ENCODE results near the gene CACNG7.
"Not testable (repeated sequence)": the region's sequence is repeated elsewhere in the genome, so short reads cannot be mapped to it uniquely, and the experiment has no call there.

Gene CACNG7

DNA sequence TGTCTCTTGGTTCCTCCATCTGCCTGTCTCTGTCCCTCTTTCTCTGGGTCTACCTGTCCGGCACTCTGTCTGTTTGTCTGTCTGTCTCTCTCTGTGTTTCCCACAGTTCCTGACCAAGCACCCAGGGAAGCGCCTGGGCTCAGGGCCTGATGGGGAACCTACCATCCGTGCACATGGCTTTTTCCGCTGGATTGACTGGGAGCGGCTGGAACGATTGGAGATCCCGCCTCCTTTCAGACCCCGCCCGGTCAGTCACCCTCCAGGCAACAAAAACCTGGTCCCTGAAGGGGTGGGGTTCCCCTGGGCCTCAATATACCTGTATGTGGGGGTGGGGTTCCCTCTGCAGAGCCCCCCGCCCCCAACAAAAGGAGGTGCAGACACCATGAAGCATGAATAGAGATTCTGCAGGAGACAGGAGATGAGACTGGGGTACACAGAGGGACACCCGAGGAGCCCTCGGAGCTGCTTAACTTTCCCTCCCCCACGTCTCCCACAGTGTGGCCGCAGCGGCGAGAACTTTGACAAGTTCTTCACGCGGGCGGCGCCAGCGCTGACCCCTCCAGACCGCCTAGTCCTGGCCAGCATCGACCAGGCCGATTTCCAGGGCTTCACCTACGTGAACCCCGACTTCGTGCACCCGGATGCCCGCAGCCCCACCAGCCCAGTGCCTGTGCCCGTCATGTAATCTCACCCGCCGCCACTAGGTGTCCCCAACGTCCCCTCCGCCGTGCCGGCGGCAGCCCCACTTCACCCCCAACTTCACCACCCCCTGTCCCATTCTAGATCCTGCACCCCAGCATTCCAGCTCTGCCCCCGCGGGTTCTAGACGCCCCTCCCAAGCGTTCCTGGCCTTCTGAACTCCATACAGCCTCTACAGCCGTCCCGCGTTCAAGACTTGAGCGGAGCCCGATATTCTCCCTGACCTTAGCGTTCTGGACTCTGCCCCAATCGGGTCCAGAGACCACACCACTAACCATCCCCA lies 2.6 kb upstream of the CACNG7 start:
- DNase-seq (ENCODE audit: low spot score): peak; percentile 79

DNA sequence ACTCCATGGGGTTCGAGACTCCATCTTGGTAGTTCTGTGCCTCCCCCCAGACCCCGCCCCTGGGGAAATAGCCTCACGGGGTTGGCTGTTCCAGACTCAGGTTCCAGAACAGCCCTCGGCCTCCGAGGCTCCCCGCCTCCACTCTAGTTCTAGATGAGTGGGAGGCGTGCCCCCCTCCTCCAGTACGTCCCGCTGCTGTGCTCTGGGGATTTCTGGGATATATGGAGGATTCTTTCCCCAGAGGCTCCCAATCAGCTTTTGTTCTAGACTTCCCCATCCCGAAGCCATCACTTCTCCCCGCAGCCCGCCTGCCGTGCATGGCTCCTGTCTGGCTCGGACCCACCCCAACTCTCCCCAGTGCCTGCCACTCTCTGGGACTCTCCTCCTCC lies 1.9 kb upstream of the CACNG7 start:
- no peak for DNase-seq (ENCODE audit: low spot score)

DNA sequence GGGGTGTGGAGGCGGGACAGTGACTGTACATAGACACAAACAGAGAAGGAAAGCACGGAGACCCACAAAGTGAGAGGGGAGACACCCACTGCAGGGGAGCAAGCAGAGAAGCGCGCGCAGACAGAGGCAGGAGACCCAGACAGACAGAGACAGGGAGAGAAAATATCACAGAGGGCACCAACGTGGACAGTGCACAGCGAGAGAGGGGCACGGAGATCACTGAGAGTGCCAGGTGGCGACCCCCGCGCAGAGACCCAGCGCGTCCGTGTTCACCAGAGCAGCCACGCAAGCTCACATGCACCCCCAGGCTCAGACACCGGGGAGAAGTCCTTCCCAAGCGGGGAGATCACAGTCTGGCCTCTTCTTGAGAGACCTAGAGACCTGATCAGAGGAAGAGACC lies 1.4 kb upstream of the CACNG7 start:
- DNase-seq (ENCODE audit: low spot score): no peak

DNA sequence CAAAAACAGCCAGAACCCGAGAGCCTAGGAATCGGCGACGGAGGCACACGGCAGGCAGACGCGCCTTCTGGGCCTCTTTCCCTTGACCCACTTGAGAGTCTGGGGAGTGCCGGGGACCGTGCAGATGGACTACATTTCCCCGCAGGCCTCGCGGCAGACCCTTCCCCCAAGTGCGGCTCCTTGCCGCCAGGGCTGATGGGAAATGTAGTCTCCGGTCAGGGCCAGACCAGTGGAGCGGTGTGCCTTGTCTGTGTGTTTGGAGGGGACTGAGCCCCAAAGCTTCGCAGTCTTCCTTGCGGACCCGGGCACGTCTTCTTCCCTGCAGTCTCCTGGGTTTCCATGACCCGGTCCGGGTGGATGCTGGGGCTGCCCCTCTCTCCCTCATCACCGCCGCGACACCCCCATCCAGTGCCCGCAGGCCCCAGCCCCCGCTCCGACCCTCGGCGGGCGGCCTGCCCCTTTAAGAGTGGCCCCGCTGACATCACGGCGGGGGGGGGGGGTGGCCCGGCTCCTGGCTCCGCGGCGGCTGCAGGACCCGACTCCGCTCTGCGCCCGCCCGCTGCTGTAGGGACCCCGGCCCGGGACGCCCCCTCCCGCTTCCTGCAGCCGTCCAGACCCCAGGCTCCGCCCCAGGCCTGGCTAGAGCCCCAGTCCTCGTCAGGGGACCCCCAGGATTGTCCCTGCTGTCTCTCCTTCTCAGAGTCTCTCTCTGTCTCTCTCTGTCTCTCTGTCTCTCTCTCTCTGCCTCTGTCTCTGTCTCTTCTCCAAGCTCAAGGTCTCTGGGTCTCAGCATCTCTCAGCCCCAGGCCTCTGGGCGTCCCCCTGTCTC lies 758 bp upstream of the CACNG7 start:
- DNase-seq (ENCODE audit: low spot score): peak; percentile 56

DNA sequence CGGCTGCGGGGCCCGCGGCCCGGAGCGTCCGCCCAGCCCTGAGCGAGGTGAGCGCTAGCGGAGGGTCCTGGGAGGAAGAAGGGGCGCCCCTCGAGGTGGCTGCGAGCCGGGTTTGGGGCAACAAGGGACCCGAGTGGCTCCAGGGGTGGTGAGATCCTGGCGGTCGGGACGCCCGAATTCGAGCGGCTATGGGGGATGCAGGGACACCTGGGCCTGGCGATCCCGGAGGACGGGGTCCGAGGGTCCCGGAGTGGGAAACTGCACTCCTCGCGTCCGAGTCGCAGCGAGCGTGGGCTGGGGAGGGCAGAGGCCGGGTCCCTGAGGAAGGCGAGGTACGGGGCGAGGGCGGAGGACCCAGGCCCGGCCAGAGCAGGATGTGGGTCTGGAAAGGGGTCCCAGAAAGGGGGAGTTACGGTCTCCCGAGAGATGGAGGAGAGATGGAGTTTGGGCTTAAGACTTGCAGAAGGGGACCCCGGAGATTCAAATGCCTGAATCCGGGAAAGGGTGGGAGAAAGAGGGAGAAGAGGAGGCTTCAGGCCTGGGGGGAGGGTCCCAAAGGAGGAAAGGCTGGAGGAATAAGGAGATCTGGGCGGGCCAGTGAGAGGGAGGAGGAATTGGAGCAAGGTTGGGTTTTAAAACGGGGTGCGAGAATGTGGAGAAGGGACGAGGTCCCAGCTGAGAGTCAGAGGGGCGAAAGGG lies 542 bp downstream of the CACNG7 start:
- no peak for DNase-seq (ENCODE audit: low spot score)

DNA sequence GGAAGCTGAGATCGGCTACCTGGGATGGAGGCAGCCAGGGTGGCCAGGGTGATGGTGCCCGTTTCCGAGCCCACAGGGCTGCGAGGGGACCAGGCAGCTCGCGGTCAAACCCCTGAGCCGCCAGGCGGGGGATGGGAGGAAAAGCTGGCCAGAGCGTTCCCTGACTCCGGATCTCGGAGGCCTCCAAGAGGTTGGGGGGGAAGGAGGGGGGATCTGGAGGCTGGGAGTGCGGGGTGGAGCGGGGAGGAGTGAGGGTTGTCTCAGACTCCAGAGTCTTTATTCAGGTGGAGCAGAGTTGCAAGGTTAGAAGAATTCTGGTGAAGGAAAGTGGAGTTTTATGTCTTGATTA lies 1.1 kb downstream of the CACNG7 start:
- DNase-seq (ENCODE audit: low spot score): no peak

DNA sequence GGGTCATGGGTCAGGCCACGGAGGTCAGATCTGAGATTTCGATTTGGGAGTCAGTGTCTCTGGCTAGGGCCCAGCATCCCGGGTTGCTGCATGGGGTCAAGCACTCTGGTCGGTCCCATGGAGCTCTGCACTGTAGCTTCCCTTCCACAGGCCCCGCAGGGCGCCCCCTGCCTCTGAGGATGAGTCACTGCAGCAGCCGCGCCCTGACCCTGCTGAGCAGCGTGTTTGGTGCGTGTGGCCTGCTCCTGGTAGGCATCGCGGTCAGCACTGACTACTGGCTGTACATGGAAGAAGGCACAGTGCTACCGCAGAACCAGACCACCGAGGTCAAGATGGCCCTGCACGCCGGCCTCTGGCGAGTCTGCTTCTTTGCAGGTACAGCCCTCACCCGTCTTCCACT lies 3.6 kb downstream of the CACNG7 start:
- DNase-seq (ENCODE audit: low spot score): no peak

DNA sequence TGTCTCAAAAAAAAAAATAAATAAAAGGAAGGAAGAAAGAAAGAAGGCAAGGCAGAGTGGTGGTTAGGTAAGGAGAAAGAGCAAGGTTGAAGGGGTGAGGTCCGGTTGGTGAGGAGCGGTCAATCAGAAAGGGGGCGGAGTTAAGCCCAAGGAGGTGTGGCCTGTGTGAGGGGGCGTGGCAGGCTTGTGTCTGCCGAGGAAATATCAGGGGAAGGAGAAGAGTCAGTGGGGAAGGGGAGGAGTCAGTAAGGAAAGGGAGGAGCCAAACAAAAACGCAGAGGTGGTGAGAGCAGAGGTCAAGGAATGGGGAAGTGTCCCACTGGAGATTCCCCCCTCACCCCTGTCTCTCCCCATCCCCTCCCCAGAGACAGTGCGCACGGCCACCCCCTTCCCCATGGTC lies 5.9 kb downstream of the CACNG7 start:
- no peak for DNase-seq (ENCODE audit: low spot score)

DNA sequence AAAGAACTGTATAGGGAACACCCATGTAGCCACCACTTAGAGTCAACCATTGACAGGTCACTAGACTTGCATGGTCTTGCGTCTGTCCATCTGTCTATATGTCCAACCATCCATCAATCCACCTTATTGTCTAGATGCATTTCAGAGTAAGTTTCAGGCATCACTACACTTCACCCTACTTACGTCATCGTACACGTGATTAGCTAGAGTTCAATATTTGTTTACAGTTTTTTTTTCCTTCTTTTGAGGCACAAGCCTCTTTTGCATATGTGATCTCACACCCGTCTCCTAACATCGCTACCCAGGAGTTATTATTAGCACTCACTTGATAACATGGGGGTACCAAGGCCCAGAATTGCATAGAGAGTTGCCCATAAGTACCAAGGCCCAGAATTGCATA lies 6.9 kb downstream of the CACNG7 start:
- DNase-seq (ENCODE audit: low spot score): no peak

DNA sequence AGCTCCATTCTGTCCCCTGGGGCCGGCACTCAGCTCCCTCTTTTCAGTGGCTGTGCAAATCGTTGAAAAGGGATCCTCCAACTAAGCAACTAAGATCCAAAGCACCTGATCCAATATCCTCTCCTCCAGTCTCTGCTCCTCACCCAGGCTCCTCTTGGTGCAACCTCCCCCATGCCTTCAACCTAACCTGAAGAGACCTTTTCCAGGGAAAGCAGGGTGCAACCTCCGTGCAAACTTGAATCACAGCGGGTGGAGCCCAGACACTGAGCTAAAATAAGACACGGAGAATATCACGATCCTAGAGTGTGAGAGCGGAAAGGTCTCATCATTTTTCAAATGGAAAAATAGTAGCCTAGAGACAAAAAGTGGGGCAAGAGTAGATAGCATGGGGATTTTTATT lies 8.3 kb downstream of the CACNG7 start:
- DNase-seq (ENCODE audit: low spot score): no peak

DNA sequence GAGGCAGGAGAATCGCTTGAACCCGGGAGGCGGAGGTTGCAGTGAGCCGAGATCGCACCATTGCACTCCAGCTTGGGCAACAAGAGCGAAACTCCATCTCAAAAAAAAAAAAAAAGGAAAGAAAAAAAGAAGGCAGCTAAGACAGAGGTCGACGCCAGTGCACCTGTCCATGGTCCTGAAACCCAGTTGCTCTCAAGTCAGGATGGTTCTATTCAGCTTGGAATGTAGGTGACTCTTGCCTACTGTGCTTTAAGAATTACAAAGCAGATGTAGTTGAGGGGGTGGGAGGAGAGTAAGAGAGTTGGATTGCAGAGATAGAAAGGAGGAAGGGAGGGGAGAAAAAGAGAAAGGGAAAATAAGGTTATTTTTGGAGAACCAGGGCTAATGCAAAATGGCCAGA lies 18.7 kb downstream of the CACNG7 start:
- DNase-seq (ENCODE audit: low spot score): peak; percentile 64

DNA sequence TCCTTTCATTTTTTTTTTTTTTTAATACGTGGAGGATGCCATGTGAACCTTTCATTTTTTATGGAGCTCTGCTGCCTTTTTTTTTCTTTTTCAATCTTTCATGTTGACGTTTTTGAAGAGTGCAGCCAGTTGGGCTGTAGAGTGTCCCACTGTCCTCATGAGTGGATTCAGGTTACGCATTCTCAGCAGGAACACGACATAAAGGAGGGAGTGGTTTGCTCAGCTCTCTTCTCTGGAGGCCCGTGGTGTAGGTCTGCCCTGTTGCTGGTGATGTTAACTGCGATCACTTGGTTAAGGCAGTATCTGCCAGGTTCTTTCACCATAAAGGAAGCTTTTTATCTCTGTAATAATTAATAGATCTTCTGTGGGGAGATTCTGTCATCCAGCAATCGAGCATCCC lies 27.0 kb downstream of the CACNG7 start:
- no peak for DNase-seq (ENCODE audit: low spot score)

DNA sequence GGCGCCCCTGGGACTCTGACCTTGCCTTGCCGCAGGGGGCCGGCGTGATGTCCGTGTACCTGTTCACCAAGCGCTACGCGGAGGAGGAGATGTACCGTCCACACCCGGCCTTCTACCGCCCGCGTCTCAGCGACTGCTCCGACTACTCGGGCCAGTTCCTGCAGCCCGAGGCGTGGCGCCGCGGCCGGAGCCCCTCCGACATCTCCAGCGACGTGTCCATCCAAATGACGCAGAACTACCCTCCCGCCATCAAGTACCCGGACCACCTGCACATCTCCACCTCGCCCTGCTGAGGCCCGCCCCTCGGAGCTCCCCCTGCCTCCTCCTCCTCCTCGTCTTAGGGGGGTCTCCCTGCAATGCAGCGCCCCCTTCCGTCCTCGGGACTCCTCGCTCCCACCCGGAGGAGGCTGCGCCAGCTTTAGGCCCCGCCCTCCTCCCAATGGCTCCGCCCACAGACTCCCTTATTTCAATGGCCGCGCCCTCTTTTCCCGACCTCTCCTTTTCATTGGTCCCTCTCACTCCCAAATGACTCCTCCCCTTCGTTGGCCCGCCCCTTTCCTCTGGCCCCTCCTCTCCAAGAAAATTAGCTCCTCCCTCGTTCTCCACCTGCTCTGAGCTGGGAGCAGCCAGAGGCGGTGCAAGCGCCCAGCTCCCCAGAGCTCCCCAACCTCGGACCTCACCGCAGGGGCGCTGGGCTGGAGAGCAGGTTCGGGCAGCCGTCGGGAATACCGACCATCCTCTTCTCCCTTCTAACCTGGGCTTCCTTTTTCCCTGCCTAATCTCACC lies 33.1 kb downstream of the CACNG7 start:
- no peak for DNase-seq (ENCODE audit: low spot score)

DNA sequence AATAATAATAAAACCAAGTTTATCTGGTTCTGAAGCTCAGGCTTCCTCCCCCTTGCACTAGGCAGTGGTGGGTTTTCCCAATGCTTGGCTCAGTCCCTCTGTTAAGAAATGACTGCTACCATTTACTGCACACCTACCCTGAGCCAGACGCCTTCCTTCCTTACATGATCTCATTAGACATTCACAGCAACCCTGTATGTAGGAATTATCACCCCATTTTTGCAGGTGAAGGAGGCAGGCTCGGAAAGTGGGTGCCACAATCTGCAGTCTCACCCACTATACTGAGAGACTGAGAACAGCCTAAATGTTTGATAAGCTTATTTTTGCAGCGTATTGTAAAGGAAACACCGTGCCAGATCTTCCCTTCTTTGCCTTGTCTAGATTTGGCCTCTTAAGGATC lies 35.3 kb downstream of the CACNG7 start:
- no peak for DNase-seq (ENCODE audit: low spot score)

DNA sequence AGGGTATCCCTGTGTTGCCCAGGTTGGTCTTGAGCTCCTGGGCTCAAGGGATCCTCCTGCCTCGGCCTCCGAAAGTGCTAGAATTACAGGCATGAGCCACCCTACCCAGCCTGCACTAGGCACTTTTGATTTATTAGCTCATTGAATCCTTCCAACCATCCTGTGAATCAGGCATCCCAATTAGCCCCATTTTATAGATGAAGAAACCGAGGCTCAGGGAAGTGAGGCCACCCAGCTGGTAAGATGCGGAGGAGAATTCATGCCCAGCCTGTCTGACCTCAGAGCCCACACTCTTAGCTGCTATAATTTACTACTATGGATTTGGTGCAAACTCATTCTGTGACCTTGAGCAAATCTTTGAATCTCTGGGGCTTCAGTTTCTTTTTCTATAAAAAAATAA lies 35.9 kb downstream of the CACNG7 start:
- no peak for DNase-seq (ENCODE audit: low spot score)

DNA sequence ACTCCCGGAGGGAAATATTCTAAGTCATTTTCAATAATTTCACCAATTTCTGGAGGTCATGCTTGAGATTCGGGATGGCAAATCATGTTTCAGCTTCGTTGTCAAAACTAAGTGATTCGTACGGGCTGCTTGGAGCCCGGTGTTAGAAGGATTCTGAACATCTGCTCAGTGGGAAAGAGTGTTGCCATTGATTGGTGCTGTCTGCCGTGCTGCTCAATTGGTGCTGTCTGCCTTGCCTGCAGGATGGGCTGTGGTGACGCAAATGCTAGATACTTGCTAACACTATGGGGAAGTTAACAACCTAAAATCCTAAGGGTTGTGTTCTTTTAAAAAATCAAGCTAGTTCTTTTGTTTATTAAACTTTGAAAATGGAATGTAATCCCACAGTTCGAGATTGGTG lies 36.4 kb downstream of the CACNG7 start:
- no peak for DNase-seq (ENCODE audit: low spot score)

DNA sequence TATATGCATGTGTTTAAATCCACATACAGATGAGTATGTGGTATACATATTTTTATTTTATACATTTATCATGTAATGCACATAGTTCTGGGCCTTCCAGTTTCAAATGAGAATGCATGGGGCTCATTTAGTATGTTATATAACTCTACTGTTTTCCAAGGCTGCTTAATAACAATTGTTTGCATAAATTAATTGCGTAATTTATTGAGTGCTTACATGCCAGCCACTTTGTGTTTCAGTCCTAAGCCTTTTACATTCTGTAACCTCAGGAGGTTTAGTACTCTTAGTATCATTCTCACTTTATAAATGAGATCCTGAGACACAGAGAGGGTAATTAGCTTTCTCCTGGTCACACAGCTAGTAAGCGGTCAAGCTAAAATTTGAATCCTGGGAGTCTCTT lies 36.9 kb downstream of the CACNG7 start:
- no peak for DNase-seq (ENCODE audit: low spot score)

DNA sequence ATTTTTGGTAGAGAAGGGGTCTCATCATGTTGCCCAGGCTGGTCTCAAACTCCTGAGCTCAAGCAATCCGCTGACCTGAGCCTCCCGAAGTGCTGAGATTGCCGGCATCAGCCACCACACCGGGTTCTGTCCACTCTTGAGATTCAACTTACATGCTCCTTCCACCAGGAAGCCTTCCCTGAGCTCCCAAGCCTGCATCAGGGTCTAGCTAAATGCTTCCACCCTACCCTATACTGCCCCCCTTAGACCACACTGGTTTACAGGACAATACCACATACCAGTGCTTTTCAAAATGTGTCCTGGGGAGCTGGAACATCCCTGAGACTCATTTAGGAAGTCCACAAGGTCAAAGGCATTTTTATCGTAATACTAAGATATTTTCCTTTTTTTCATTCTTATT lies 38.5 kb downstream of the CACNG7 start:
- no peak for DNase-seq (ENCODE audit: low spot score)

DNA sequence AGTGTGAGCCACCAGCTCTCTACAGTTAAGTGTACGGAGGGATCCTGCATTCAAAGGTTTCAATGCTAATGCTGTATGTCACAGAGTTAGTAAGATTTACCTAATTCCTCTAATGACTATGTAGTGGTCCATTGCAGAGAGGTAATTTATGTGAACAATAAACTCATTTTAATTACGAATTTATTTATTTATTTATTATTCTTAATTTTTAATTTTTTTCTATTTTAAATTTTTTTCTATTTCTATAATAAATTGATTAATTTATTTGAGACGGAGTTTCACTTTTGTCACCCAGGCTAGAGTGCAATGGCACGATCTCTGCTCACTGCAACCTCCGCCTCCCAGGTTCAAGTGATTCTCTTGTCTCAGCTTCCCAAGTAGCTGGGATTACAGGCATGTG lies 39.5 kb downstream of the CACNG7 start:
- DNase-seq (ENCODE audit: low spot score): not testable (repeated sequence)

DNA sequence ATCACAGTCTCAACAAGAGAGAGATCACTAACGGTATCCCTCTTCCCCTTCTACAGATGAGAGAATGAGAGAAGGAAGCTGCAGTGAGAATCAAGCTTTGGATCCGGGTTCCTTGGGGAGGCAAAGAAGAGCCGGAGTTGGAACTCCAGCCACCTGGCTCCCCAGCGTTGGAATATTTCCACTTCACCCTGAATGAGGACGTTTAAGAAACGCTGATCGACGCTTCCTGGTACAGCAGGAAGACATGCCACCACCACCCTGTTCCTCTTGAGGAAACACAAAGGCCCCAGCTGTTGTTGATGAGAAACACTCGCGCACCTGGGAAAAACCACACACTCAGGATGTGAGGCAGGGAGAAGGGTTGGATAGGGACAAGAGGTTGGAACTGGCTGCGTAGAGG lies 42.4 kb downstream of the CACNG7 start:
- DNase-seq (ENCODE audit: low spot score): no peak

DNA sequence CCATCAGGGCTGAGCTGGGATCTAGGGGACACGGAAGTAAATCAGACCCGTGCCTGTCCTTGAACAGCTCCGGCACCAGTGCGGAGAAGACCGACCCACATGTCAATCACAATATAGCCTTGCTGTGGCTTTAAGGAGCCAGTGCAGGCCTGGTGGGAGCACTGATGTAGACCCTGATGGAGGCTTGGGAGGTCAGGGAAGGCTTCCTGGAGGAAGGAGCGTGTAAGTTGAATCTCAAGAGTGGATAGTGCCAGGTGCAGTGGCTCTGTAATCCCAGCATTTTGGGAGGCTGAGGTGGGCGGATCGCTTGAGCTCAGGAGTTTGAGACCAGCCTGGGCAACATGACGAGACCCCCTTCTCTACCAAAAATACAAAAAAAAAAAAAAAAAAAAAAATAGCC lies 42.9 kb downstream of the CACNG7 start:
- no peak for DNase-seq (ENCODE audit: low spot score)

DNA sequence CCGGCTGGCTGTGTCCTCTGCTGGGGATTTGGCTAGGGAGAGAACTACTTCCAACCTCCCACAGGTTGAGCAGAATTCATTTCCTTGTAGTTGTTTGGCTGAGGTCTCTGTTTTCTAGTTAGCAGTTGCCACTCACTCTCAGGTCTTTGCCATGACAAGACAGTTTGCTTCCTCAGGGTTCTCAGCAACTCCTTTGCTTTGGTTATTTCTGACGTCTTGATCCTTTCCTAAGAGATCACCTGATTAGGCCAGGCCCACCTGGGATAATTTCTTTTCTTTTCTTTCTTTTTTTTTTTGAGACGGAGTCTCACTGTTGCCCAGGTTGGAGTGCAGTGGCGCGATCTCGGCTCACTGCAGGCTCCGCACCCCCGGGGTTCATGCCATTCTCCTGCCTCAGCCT lies 44.3 kb downstream of the CACNG7 start:
- DNase-seq (ENCODE audit: low spot score): no peak

Measured in AG08395 (cell line).